ENCODE results near the gene ITPR1. TPM values are rescaled to one million over a fixed set of nuclear protein-coding genes. Genes with fewer than 3 reads are reported as not detected.

Gene ITPR1
- total and polyA plus RNA-seq, 4 experiments from 2014 or later = 6.1 to 72.8 (median 44.2) TPM

- Histone ChIP-seq H3K4me3 (ENCODE audit: low read length in 2 of 2) (no peak overlapping the region), H3K36me3 (ENCODE audit: insufficient read depth, low read length) (no peaks in the 10 kb centered on the region), H3K27ac (ENCODE audit: low read depth, low read length) (no peak overlapping the region), H3K4me1 (ENCODE audit: insufficient read depth, low read length) (no peaks in the 10 kb centered on the region), H3K9me3 (ENCODE audit: control insufficient read depth in 1 of 2, low read length in 2 of 2) (no peaks in the 10 kb centered on the region), H3K27me3 (ENCODE audit: insufficient read depth, low read length) (no peaks in the 10 kb centered on the region)
- no peak for DNase-seq
- CTCF ChIA-PET (ENCODE audit: partially characterized antibody) = interaction anchor here (1.3 to 7.8 kb wide), 7 partner anchors 7 to 330 kb away, joined by 5 to 185 read pairs (median 9); no protein-coding TSS in a partner anchor
- H3K4me1 Mint-ChIP-seq = peaks cover 6 to 10% (median 7%) of the 10 kb centered on the region in 4 donors
- H3K4me3 Mint-ChIP-seq = no peak overlapping the region
- H3K9me3 Mint-ChIP-seq = no peaks in the 10 kb centered on the region
- H3K36me3 Mint-ChIP-seq = peaks cover 8 to 9% of the 10 kb centered on the region in 2 donors
- no peak overlapping the region for H3K27ac Mint-ChIP-seq
- POLR2A ChIA-PET (ENCODE audit: partially characterized antibody) = no interaction called here
- H3K27me3 Mint-ChIP-seq = no peaks in the 10 kb centered on the region
- intact Hi-C loops (cut with micrococcal nuclease) = no loop called here
These were observed 141.7 kb downstream of the ITPR1 start for GRCh38 chr3:4634894-4635293.

- DNase-seq = no peak
- Mint-ChIP-seq H3K4me1 (peaks cover 6 to 7% (median 7%) of the 10 kb centered on the region in 4 donors), H3K27ac (peak overlapping the region in 1 of 7 donors; percentile 39), H3K36me3 (peaks cover 26 to 28% of the 10 kb centered on the region in 2 donors), H3K4me3 (no peak overlapping the region), H3K27me3 (no peaks in the 10 kb centered on the region), H3K9me3 (no peaks in the 10 kb centered on the region)
- ChIA-PET POLR2A (ENCODE audit: partially characterized antibody) (no interaction called here), CTCF (ENCODE audit: partially characterized antibody) (interaction anchor here (1.2 to 3.2 kb wide), 3 partner anchors 118 to 322 kb away, joined by 3 to 17 read pairs (median 3); no protein-coding TSS in a partner anchor)
- Histone ChIP-seq H3K27me3 (ENCODE audit: insufficient read depth, low read length) (no peaks in the 10 kb centered on the region), H3K27ac (ENCODE audit: low read depth, low read length) (no peak overlapping the region), H3K36me3 (ENCODE audit: insufficient read depth, low read length) (peaks cover 8% of the 10 kb centered on the region), H3K9me3 (ENCODE audit: control insufficient read depth in 1 of 2, low read length in 2 of 2) (no peaks in the 10 kb centered on the region), H3K4me3 (ENCODE audit: low read length in 2 of 2) (no peak overlapping the region), H3K4me1 (ENCODE audit: insufficient read depth, low read length) (no peaks in the 10 kb centered on the region)
- intact Hi-C loops (cut with micrococcal nuclease) = no loop called here
These were observed 144.1 kb downstream of the ITPR1 start for GRCh38 chr3:4637265-4637664.

GRCh38 chr3:4641863-4642563 lies 148.9 kb downstream of the ITPR1 start:
- no peaks in the 10 kb centered on the region for H3K4me1 ChIP-seq (ENCODE audit: insufficient read depth, low read length)
- no peak overlapping the region for H3K4me3 ChIP-seq (ENCODE audit: low read length in 2 of 2)
- H3K4me1 Mint-ChIP-seq = peaks cover 0 to 5% (median 2%) of the 10 kb centered on the region in 4 donors
- intact Hi-C loops (cut with micrococcal nuclease) = no loop called here
- H3K27ac Mint-ChIP-seq = no peak overlapping the region
- no peak overlapping the region for H3K4me3 Mint-ChIP-seq
- no peak for DNase-seq
- peaks cover 56 to 61% of the 10 kb centered on the region in 2 donors for H3K36me3 Mint-ChIP-seq
- no peaks in the 10 kb centered on the region for H3K9me3 ChIP-seq (ENCODE audit: control insufficient read depth in 1 of 2, low read length in 2 of 2)
- POLR2A ChIA-PET (ENCODE audit: partially characterized antibody) = no interaction called here
- H3K36me3 ChIP-seq (ENCODE audit: insufficient read depth, low read length) = peaks cover 23% of the 10 kb centered on the region
- H3K27ac ChIP-seq (ENCODE audit: low read depth, low read length) = no peak overlapping the region
- no peaks in the 10 kb centered on the region for H3K9me3 Mint-ChIP-seq
- H3K27me3 ChIP-seq (ENCODE audit: insufficient read depth, low read length) = no peaks in the 10 kb centered on the region
- H3K27me3 Mint-ChIP-seq = no peaks in the 10 kb centered on the region
- CTCF ChIA-PET (ENCODE audit: partially characterized antibody) = interaction anchor here (3.3 kb wide), 1 partner anchor 9 kb away, joined by 23 read pairs; no protein-coding TSS in a partner anchor

- POLR2A ChIA-PET (ENCODE audit: partially characterized antibody) = no interaction called here
- H3K36me3 ChIP-seq (ENCODE audit: insufficient read depth, low read length) = peaks cover 23% of the 10 kb centered on the region
These were observed 149.5 kb downstream of the ITPR1 start for GRCh38 chr3:4642611-4643010.

GRCh38 chr3:4643904-4644547 lies 150.9 kb downstream of the ITPR1 start:
- Histone ChIP-seq H3K4me3 (ENCODE audit: low read length in 2 of 2) (no peak overlapping the region), H3K36me3 (ENCODE audit: insufficient read depth, low read length) (peaks cover 23% of the 10 kb centered on the region), H3K27ac (ENCODE audit: low read depth, low read length) (no peak overlapping the region), H3K4me1 (ENCODE audit: insufficient read depth, low read length) (no peaks in the 10 kb centered on the region), H3K27me3 (ENCODE audit: insufficient read depth, low read length) (no peaks in the 10 kb centered on the region), H3K9me3 (ENCODE audit: control insufficient read depth in 1 of 2, low read length in 2 of 2) (no peaks in the 10 kb centered on the region)
- peaks cover 62 to 74% of the 10 kb centered on the region in 2 donors for H3K36me3 Mint-ChIP-seq
- no peak overlapping the region for H3K4me3 Mint-ChIP-seq
- no peaks in the 10 kb centered on the region for H3K27me3 Mint-ChIP-seq
- H3K27ac Mint-ChIP-seq = peak overlapping the region in 1 of 7 donors; percentile 71
- DNase-seq = no peak
- H3K4me1 Mint-ChIP-seq = peaks cover 0 to 5% (median 2%) of the 10 kb centered on the region in 4 donors
- POLR2A ChIA-PET (ENCODE audit: partially characterized antibody) = no interaction called here
- CTCF ChIA-PET (ENCODE audit: partially characterized antibody) = interaction anchor here (0.8 kb wide), 1 partner anchor 293 kb away, joined by 3 read pairs; no protein-coding TSS in a partner anchor
- intact Hi-C loops (cut with micrococcal nuclease) = no loop called here
- no peaks in the 10 kb centered on the region for H3K9me3 Mint-ChIP-seq

More at GRCh38 chr3:4642611-4643010, 149.5 kb downstream of the ITPR1 start:
- Mint-ChIP-seq H3K36me3 (peaks cover 56 to 64% of the 10 kb centered on the region in 2 donors), H3K27ac (no peak overlapping the region), H3K4me3 (no peak overlapping the region), H3K9me3 (no peaks in the 10 kb centered on the region), H3K4me1 (peaks cover 0 to 5% (median 2%) of the 10 kb centered on the region in 4 donors), H3K27me3 (no peaks in the 10 kb centered on the region)
- no peaks in the 10 kb centered on the region for H3K4me1 ChIP-seq (ENCODE audit: insufficient read depth, low read length)
- no peaks in the 10 kb centered on the region for H3K9me3 ChIP-seq (ENCODE audit: control insufficient read depth in 1 of 2, low read length in 2 of 2)
- no peak overlapping the region for H3K27ac ChIP-seq (ENCODE audit: low read depth, low read length)
- intact Hi-C loops (cut with micrococcal nuclease) = no loop called here
- H3K27me3 ChIP-seq (ENCODE audit: insufficient read depth, low read length) = no peaks in the 10 kb centered on the region
- H3K4me3 ChIP-seq (ENCODE audit: low read length in 2 of 2) = no peak overlapping the region
- no peak for DNase-seq
- CTCF ChIA-PET (ENCODE audit: partially characterized antibody) = interaction anchor here (3.3 kb wide), 1 partner anchor 9 kb away, joined by 23 read pairs; no protein-coding TSS in a partner anchor

- intact Hi-C loops (cut with micrococcal nuclease) = no loop called here
- Mint-ChIP-seq H3K4me3 (no peak overlapping the region), H3K27me3 (no peaks in the 10 kb centered on the region), H3K9me3 (no peaks in the 10 kb centered on the region), H3K27ac (peak overlapping the region in 2 of 7 donors; percentile 2 to 44), H3K36me3 (peaks cover 67 to 81% of the 10 kb centered on the region in 2 donors), H3K4me1 (peaks cover 0 to 5% (median 2%) of the 10 kb centered on the region in 4 donors)
- no peaks in the 10 kb centered on the region for H3K9me3 ChIP-seq (ENCODE audit: control insufficient read depth in 1 of 2, low read length in 2 of 2)
- POLR2A ChIA-PET (ENCODE audit: partially characterized antibody) = no interaction called here
- no peaks in the 10 kb centered on the region for H3K4me1 ChIP-seq (ENCODE audit: insufficient read depth, low read length)
- CTCF ChIA-PET (ENCODE audit: partially characterized antibody) = no interaction called here
- peaks cover 23% of the 10 kb centered on the region for H3K36me3 ChIP-seq (ENCODE audit: insufficient read depth, low read length)
- H3K27ac ChIP-seq (ENCODE audit: low read depth, low read length) = no peak overlapping the region
- no peak for DNase-seq
- H3K4me3 ChIP-seq (ENCODE audit: low read length in 2 of 2) = no peak overlapping the region
- no peaks in the 10 kb centered on the region for H3K27me3 ChIP-seq (ENCODE audit: insufficient read depth, low read length)
These were observed 151.8 kb downstream of the ITPR1 start for GRCh38 chr3:4644951-4645350.

GRCh38 chr3:4645468-4645867 lies 152.3 kb downstream of the ITPR1 start:
- POLR2A ChIA-PET (ENCODE audit: partially characterized antibody) = no interaction called here
- peaks cover 0 to 5% (median 2%) of the 10 kb centered on the region in 4 donors for H3K4me1 Mint-ChIP-seq
- H3K27ac Mint-ChIP-seq = peak overlapping the region in 3 of 7 donors; percentile 2 to 73 (median 44)
- H3K36me3 Mint-ChIP-seq = peaks cover 67 to 79% of the 10 kb centered on the region in 2 donors
- H3K27me3 ChIP-seq (ENCODE audit: insufficient read depth, low read length) = no peaks in the 10 kb centered on the region
- DNase-seq = peak in 1 of 5 donors; percentile 18
- no peaks in the 10 kb centered on the region for H3K27me3 Mint-ChIP-seq
- CTCF ChIA-PET (ENCODE audit: partially characterized antibody) = no interaction called here
- intact Hi-C loops (cut with micrococcal nuclease) = no loop called here
- H3K4me3 ChIP-seq (ENCODE audit: low read length in 2 of 2) = no peak overlapping the region
- H3K4me1 ChIP-seq (ENCODE audit: insufficient read depth, low read length) = no peaks in the 10 kb centered on the region
- no peaks in the 10 kb centered on the region for H3K9me3 ChIP-seq (ENCODE audit: control insufficient read depth in 1 of 2, low read length in 2 of 2)
- H3K4me3 Mint-ChIP-seq = no peak overlapping the region
- peaks cover 0 to 4% (median 0%) of the 10 kb centered on the region in 8 donors for H3K9me3 Mint-ChIP-seq
- no peak overlapping the region for H3K27ac ChIP-seq (ENCODE audit: low read depth, low read length)
- peaks cover 23% of the 10 kb centered on the region for H3K36me3 ChIP-seq (ENCODE audit: insufficient read depth, low read length)
